ENCODE results near the gene COL13A1.

The COL13A1 gene

GRCh38 chr10:69865450-69865849 lies 63.7 kb downstream of the COL13A1 start:
- DNase-seq (ENCODE audit: low read depth in 1 of 2, low spot score in 1 of 2): no peak

- DNase-seq (ENCODE audit: low read depth in 1 of 2, low spot score in 1 of 2): no peak
Measured at GRCh38 chr10:69866246-69866687, 64.6 kb downstream of the COL13A1 start.

GRCh38 chr10:69866688-69867461 lies 65.2 kb downstream of the COL13A1 start:
- no peak for DNase-seq (ENCODE audit: low read depth in 1 of 2, low spot score in 1 of 2)

- DNase-seq (ENCODE audit: low read depth in 1 of 2, low spot score in 1 of 2): no peak
Measured at GRCh38 chr10:69867699-69868558, 66.2 kb downstream of the COL13A1 start.

GRCh38 chr10:69868821-69869220 lies 67.1 kb downstream of the COL13A1 start:
- DNase-seq (ENCODE audit: low read depth in 1 of 2, low spot score in 1 of 2): no peak

- DNase-seq (ENCODE audit: low read depth in 1 of 2, low spot score in 1 of 2): no peak
Measured at GRCh38 chr10:69869291-69869961, 67.7 kb downstream of the COL13A1 start.

DNA sequence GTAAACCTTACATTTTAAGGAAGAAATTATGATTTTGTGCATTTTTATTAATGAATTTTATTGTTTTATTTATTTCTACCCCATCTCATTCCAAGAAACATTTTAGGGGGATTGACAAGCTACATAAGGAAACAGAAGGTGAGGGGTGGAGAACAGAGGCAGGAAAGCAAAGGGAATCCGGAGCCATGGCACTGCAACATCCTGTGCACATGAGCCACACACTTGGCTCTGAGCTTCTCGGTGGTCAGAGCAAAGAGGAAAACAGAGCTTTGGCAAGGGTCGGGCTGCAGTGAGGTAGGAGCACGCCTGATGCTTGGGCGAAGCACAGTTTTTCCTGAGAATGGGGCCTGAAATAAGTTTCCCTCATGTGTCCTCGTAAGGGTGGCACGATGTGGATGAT lies 68.9 kb downstream of the COL13A1 start:
- no peak for DNase-seq (ENCODE audit: low read depth in 1 of 2, low spot score in 1 of 2)

- DNase-seq (ENCODE audit: low read depth in 1 of 2, low spot score in 1 of 2): no peak
Measured at GRCh38 chr10:69871074-69871473, 69.4 kb downstream of the COL13A1 start.

GRCh38 chr10:69872323-69872722 lies 70.6 kb downstream of the COL13A1 start:
- DNase-seq (ENCODE audit: low read depth in 1 of 2, low spot score in 1 of 2): no peak

DNA sequence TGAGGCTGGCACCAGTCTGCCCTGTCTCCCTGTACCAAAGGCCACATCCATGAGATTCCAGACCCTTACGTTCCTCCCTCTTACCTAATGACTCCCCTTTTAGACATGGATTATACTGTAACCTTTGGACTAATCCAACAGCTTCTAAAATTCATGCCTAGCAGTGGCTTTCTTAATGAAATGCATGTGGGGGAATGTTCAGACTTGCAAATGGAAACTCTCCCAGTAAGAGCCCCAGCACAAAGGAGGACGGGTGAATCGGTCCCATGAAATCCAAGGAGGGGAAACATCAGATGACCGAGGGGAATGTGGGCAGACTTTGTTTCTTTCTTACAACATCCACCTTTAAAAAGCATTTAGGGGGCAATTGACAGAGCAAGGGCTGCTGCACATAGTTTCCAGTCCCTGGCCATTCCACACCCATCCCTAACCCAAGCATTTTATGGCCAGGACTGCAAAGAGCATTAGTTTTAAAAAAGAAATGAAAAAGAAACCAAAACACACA lies 71.5 kb downstream of the COL13A1 start:
- DNase-seq (ENCODE audit: low read depth in 1 of 2, low spot score in 1 of 2): no peak

DNA sequence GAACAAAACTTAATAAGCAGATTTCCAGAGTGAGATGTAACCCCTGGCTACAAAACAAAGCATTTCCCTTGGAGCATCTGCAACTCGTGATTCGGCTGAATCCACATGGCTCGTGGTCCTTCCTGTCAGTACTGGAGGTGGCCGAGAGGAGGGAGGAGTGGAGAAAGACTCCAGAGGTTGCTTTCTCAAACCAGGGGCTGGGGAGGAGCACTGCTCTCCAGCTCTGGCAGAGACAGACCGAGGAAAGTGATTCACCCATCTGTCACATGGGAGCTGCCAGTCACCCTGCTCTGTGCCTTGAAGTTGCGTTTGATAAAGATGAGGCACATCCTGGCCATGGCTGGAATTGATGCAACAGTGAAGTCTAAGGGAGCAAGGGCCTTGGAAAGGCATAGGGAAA lies 72.7 kb downstream of the COL13A1 start:
- no peak for DNase-seq (ENCODE audit: low read depth in 1 of 2, low spot score in 1 of 2)

GRCh38 chr10:69875856-69876255 lies 74.2 kb downstream of the COL13A1 start:
- no peak for DNase-seq (ENCODE audit: low read depth in 1 of 2, low spot score in 1 of 2)

- no peak for DNase-seq (ENCODE audit: low read depth in 1 of 2, low spot score in 1 of 2)
Measured at GRCh38 chr10:69876286-69876685, 74.6 kb downstream of the COL13A1 start.

DNA sequence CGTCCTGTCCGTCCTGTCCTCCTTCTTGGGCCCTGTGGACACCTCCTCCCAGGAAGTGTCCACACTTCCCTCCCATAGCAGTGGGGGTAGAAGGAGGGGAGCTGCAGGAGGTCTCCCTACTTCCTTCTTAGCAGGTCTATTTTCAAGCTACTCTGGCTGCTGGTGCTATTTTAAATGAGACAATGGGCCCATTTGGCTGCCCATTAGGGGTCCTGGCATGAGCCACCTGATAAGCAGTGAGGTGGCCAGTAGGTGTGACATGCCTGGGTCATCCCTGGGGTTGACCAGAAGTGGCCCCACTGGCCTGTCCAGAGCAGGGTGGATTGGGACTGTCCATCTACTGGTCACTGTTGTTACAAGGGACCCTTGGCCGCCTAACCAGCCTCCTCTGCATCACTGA lies 75.2 kb downstream of the COL13A1 start:
- DNase-seq (ENCODE audit: low read depth in 1 of 2, low spot score in 1 of 2): no peak

- DNase-seq (ENCODE audit: low read depth in 1 of 2, low spot score in 1 of 2): no peak
Measured at GRCh38 chr10:69878038-69878437, 76.3 kb downstream of the COL13A1 start.

DNA sequence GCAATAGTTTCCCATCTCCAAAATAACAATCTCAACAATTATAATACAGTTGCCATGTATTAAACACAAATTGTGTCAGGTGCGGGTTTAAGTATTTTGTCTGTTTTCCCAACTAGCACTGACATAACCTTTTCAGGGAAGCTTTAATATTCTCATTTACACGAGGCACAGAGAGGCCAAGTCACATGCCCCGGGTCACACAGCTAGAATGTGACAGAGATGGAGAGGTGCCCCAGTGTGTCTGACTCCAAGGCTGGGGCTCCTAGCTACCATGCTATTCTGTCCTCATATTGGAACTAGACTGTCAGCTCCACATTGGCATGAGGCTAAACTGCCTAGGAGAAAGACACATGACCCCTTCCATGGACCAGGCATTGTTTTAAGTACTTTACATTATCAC lies 77.2 kb downstream of the COL13A1 start:
- DNase-seq (ENCODE audit: low read depth in 1 of 2, low spot score in 1 of 2): no peak

DNA sequence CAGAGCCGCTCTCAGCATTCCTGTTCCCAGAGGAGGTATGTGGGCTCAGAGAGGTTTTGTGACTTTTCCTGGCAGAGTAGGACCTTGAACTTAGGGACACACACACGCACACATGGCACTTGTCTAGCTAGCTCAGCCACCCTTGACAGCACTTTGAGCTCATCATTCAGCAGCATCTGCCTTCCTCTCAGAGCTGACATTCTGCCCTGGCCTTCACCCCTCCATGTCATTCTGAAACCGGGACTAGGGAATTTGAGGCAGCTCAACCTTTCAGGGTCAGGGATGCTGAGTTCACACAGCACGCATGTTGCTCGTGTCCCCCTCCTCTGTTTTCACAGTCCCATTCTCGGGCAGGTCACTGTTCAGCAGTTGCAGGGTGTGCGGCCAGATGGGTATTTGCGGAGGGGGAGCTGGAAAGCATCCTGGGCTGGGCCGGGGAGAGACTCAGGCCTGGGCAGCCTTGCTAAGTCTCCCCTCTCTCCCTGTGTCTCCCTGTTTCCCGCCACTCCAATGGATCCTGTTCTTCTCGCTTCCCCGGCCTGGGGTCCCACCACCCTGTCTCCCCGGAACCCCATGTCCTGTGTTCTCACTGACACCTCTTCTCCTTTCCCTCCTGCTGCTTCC lies 78.0 kb downstream of the COL13A1 start:
- DNase-seq (ENCODE audit: low read depth in 1 of 2, low spot score in 1 of 2): no peak

GRCh38 chr10:69880301-69881081 lies 78.8 kb downstream of the COL13A1 start:
- DNase-seq (ENCODE audit: low read depth in 1 of 2, low spot score in 1 of 2): no peak

DNA sequence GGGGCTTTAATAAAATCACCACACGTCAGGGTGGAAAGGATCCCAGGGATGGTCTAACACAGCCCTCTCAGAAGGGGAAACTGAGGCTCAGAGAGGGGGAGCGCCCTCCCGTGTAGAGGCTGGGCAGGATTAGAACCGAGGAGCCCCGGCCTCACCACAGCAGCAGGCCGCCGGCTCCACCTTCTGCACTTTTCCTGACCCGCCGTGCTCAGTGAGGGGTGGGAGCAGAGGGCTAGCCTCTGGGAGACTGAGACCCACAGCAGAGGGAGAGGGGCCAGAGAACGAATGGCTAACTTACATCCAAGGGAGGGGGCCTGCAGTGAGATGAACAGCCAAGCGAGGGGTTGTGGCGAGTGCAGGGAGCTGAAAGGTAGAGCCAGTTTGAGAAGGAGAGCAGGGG lies 79.5 kb downstream of the COL13A1 start:
- no peak for DNase-seq (ENCODE audit: low read depth in 1 of 2, low spot score in 1 of 2)

GRCh38 chr10:69883310-69884023 lies 81.8 kb downstream of the COL13A1 start:
- no peak for DNase-seq (ENCODE audit: low read depth in 1 of 2, low spot score in 1 of 2)

Data from activated T-helper 1 cell treated with anti-CD3 and anti-CD28 coated beads, Interleukin-2, amount 50 U/mL, for 16 hours (primary cell).